Measurements from ENCODE around the gene CENPC.

Gene CENPC

GRCh38 chr4:67550857-67551256 is 5.6 kb upstream of the CENPC start:
- H3K4me3 ChIP-seq (ENCODE audit: low read depth, low read length): peak overlapping the region; percentile 7
- TF ChIP-seq CTCF (IDR thresholded peaks at IDR 0.05; ENCODE audit: insufficient read depth, low read depth, low read length, missing control alignments): no peak
- DNase-seq (ENCODE audit: low read depth): peak; percentile 72

- DNase-seq (ENCODE audit: low read depth): peak; percentile 45
- H3K4me3 ChIP-seq (ENCODE audit: low read depth, low read length): peak overlapping the region; percentile 50
- TF ChIP-seq CTCF (IDR thresholded peaks at IDR 0.05; ENCODE audit: insufficient read depth, low read depth, low read length, missing control alignments): no peak
These were observed 5.1 kb upstream of the CENPC start for GRCh38 chr4:67550451-67550850.

GRCh38 chr4:67549123-67549522 is 3.8 kb upstream of the CENPC start:
- TF ChIP-seq CTCF (IDR thresholded peaks at IDR 0.05; ENCODE audit: insufficient read depth, low read depth, low read length, missing control alignments): peak; percentile 41
- peak; percentile 67 for DNase-seq (ENCODE audit: low read depth)

GRCh38 chr4:67546971-67547370 is 1.7 kb upstream of the CENPC start:
- DNase-seq (ENCODE audit: low read depth): no peak
- TF ChIP-seq CTCF (IDR thresholded peaks at IDR 0.05; ENCODE audit: insufficient read depth, low read depth, low read length, missing control alignments): no peak
- no peak overlapping the region for H3K4me3 ChIP-seq (ENCODE audit: low read depth, low read length)

More at GRCh38 chr4:67549123-67549522, 3.8 kb upstream of the CENPC start:
- no peak overlapping the region for H3K4me3 ChIP-seq (ENCODE audit: low read depth, low read length)

GRCh38 chr4:67546004-67546356 is 677 bp upstream of the CENPC start:
- TF ChIP-seq CTCF (IDR thresholded peaks at IDR 0.05; ENCODE audit: insufficient read depth, low read depth, low read length, missing control alignments): no peak
- DNase-seq (ENCODE audit: low read depth): peak; percentile 18
- H3K4me3 ChIP-seq (ENCODE audit: low read depth, low read length): peak overlapping the region; percentile 97

- DNase-seq (ENCODE audit: low read depth): no peak
- TF ChIP-seq CTCF (IDR thresholded peaks at IDR 0.05; ENCODE audit: insufficient read depth, low read depth, low read length, missing control alignments): no peak
- no peak overlapping the region for H3K4me3 ChIP-seq (ENCODE audit: low read depth, low read length)
These were observed 3.2 kb downstream of the CENPC start for GRCh38 chr4:67542076-67542475.

GRCh38 chr4:67539830-67540229 is 5.5 kb downstream of the CENPC start:
- DNase-seq (ENCODE audit: low read depth): no peak
- H3K4me3 ChIP-seq (ENCODE audit: low read depth, low read length): no peak overlapping the region
- no peak for TF ChIP-seq CTCF (IDR thresholded peaks at IDR 0.05; ENCODE audit: insufficient read depth, low read depth, low read length, missing control alignments)

Data from GM12865 (cell line).